Adrenal gland (tissue), 5 donors: ENCODE measurements around the gene LRCH1.
"Not testable (repeated sequence)": the region's sequence is repeated elsewhere in the genome, so short reads cannot be mapped to it uniquely, and the experiment has no call there.

Experiments used
- POLR2A ChIP-seq, 2 donors: fragments of 450-650 bp; IDR thresholded peaks; one replicate each; pipeline ENCODE4 v1.6.1; 2017; ENCODE audit warnings: antibody characterized with exemption in 2 of 2, mild to moderate bottlenecking in 2 of 2, moderate library complexity in 1 of 2
- TF ChIP-seq, protein P1 (sequence below), 6 experiments: fragments of 450-650 bp in 4 of 6; fragments of 200-600 bp in 2 of 6; sonication (generic) in 1 of 6; IDR thresholded peaks; 1 replicate in 5 of 6; 2 replicates in 1 of 6; pipeline versions ENCODE4 v1.5.1 to v1.8.0; 2016 to 2021; ENCODE audit warnings: antibody characterized with exemption in 6 of 6, mild to moderate bottlenecking in 2 of 6, moderate library complexity in 1 of 6
- donor health status: DM: no; HTN: no; CAD: no.

DNA sequence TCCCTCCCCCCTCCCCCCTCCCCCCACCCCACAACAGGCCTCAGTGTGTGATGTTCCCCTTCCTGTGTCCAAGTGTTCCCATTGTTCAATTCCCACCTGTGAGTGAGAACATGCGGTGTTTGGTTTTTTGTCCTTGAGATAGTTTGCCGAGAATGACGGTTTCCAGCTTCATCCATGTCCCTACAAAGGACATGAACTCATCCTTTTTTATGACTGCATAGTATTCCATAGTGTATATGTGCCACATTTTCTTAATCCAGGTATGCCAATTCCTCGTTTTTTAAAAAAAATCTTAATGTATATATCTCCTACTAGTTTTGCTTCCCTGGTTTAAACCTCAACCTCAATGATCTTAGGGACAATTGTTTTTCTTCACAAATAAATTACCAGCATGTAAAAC, 217.0 kb downstream of the LRCH1 start:
- TF ChIP-seq, protein P1, sequence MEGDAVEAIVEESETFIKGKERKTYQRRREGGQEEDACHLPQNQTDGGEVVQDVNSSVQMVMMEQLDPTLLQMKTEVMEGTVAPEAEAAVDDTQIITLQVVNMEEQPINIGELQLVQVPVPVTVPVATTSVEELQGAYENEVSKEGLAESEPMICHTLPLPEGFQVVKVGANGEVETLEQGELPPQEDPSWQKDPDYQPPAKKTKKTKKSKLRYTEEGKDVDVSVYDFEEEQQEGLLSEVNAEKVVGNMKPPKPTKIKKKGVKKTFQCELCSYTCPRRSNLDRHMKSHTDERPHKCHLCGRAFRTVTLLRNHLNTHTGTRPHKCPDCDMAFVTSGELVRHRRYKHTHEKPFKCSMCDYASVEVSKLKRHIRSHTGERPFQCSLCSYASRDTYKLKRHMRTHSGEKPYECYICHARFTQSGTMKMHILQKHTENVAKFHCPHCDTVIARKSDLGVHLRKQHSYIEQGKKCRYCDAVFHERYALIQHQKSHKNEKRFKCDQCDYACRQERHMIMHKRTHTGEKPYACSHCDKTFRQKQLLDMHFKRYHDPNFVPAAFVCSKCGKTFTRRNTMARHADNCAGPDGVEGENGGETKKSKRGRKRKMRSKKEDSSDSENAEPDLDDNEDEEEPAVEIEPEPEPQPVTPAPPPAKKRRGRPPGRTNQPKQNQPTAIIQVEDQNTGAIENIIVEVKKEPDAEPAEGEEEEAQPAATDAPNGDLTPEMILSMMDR (IDR thresholded peaks at IDR 0.05) = not testable (repeated sequence)
- not testable (repeated sequence) for TF ChIP-seq POLR2A (IDR thresholded peaks at IDR 0.05)
